Fibroblast of lung (primary cell): ENCODE results near the gene PLEKHA6. TPM values are rescaled to one million over a fixed set of nuclear protein-coding genes. Genes with fewer than 3 reads are reported as not detected.

Source experiments
- DNase-seq, 2 donors: peaks; one replicate each; pipeline versions ENCODE4 v3.0.0 to v3.0.0-alpha.2; 2010; ENCODE audit warnings: low read depth in 2 of 2
- H2AFZ ChIP-seq: 2 replicates; pipeline ENCODE4 v1.5.1; 2012; ENCODE audit warnings: low read length, control low read depth, inconsistent platforms
- H3K27ac ChIP-seq: 2 replicates; pipeline ENCODE4 v1.5.1; 2011; ENCODE audit warnings: low read length, control low read depth; ENCODE audit not compliant: insufficient read depth
- H3K27me3 ChIP-seq: 2 replicates; pipeline ENCODE4 v1.5.1; 2011; ENCODE audit warnings: mild to moderate bottlenecking, low read length; ENCODE audit not compliant: control insufficient read depth, insufficient read depth
- H3K36me3 ChIP-seq: 2 replicates; pipeline ENCODE4 v1.5.1; 2011; ENCODE audit warnings: low read length; ENCODE audit not compliant: control insufficient read depth, insufficient read depth
- H3K4me1 ChIP-seq: 2 replicates; pipeline ENCODE4 v1.5.1; 2011; ENCODE audit warnings: low read length; ENCODE audit not compliant: control insufficient read depth, insufficient read depth; ENCODE audit errors: extremely low read depth
- H3K4me2 ChIP-seq: 2 replicates; pipeline ENCODE4 v1.5.1; 2011; ENCODE audit warnings: low read length, control low read depth; ENCODE audit not compliant: insufficient read depth; ENCODE audit errors: extremely low read depth
- H3K4me3 ChIP-seq, 4 experiments: fragments of 200-600 bp in 1 of 4; sonication (generic) in 1 of 4; replicated peaks in 1 of 4; 2 replicates each; pipeline ENCODE4 v1.5.1; 2011 to 2016; ENCODE audit warnings: low read length in 4 of 4, low read depth in 3 of 4, mild to moderate bottlenecking in 3 of 4, control low read depth in 2 of 4, inconsistent platforms in 1 of 4, mixed read lengths in 1 of 4; ENCODE audit not compliant: insufficient read depth in 1 of 4; ENCODE audit errors: control extremely low read depth in 1 of 4
- H3K79me2 ChIP-seq: 2 replicates; pipeline ENCODE4 v1.5.1; 2012; ENCODE audit warnings: mild to moderate bottlenecking, low read length, inconsistent platforms; ENCODE audit not compliant: control insufficient read depth, insufficient read depth
- H3K9ac ChIP-seq: 2 replicates; pipeline ENCODE4 v1.5.1; 2011; ENCODE audit warnings: mild to moderate bottlenecking, low read length, control low read depth; ENCODE audit not compliant: insufficient read depth
- H3K9me3 ChIP-seq: 2 replicates; pipeline ENCODE4 v1.5.1; 2012; ENCODE audit warnings: low read depth, low read length; ENCODE audit not compliant: control insufficient read depth, insufficient read depth
- H4K20me1 ChIP-seq: 2 replicates; pipeline ENCODE4 v1.5.1; 2011; ENCODE audit warnings: low read length; ENCODE audit not compliant: control insufficient read depth, insufficient read depth; ENCODE audit errors: extremely low read depth
- EZH2 ChIP-seq: IDR thresholded peaks from 2 replicates; pipeline ENCODE4 v1.5.1; 2012; ENCODE audit warnings: low read length, control low read depth, mild to moderate bottlenecking; ENCODE audit errors: missing control alignments
- polyA plus RNA-seq, 2 donors: library from polyadenylated mRNA; depleted of rRNA in 1 of 2; stranded (reverse) in 1 of 2; unstranded in 1 of 2; fragments of >200 nt; gene quantifications; 2 replicates each; pipeline ENCODE4 v1.2.1, GENCODE V29; 2011 to 2012; ENCODE audit warnings: missing spikeins in 1 of 2
- total RNA-seq: library from RNA; depleted of rRNA; stranded (reverse); fragments of >200 nt; gene quantifications from 2 replicates; pipeline ENCODE4 v1.2.1, GENCODE V29; 2014
- TF ChIP-seq, protein P1 (sequence below), 2 donors: IDR thresholded peaks in 1 of 2; conservative IDR thresholded peaks in 1 of 2; 1 replicate in 1 of 2; 2 replicates in 1 of 2; pipeline ENCODE4 v1.5.1; 2011 to 2012; ENCODE audit warnings: low read length in 2 of 2, control low read depth in 1 of 2, inconsistent platforms in 1 of 2, low read depth in 1 of 2, mild to moderate bottlenecking in 1 of 2

PLEKHA6 gene
- total and polyA plus RNA-seq, 2 donors (not counting 1 experiment from before 2014, with no cell fraction given), result 3.8 to 4.3 TPM

GRCh38 chr1:204228896-204229295, 130.8 kb downstream of the PLEKHA6 start:
- no peaks in the 10 kb centered on the region for H3K36me3 ChIP-seq

DNA sequence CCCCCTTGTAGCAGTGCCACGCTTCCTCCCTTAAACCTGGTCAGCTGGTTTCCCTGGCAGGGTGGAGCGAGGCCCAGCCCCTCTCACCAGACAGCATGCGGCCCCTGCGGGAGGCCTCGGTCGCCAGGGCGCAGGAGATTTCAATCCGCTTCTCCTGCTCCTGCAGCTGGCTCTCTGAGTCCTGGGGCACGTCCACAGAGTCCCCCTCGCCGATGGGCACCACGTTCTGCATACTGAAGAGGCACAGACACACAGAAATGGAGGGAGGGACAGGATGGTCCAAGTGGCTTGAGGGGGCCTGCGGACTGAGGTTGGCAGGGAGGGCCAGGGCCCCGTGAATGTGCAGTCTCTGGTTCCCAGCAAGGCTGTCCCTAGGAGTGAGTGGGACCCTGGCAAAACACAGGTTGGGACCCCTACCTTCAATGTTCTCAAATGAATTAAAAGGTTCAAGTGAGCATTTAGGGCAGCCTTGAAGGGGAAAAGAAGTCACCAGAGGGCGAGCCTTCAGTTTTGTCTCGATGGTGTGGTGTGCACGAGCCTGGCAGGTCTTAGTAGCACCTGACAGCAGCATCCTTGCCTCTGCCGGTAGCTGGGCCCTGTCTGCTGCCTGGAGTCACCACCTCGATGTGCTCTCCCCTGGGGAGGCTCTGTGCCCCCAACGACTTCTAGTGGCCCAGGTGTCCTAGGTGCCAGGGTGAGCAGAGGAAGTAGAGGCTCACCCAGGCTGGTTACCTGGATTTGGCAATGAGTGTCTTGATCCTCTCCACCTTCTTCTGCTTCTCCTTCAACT, 131.5 kb downstream of the PLEKHA6 start:
- no peak for DNase-seq
- Histone ChIP-seq H3K4me3 (no peak overlapping the region), H3K4me1 (no peaks in the 10 kb centered on the region), H3K4me2 (no peak overlapping the region), H3K9me3 (no peaks in the 10 kb centered on the region), H3K9ac (no peak overlapping the region), H3K27me3 (no peaks in the 10 kb centered on the region), H2AFZ (no peak overlapping the region), H3K79me2 (no peaks in the 10 kb centered on the region), H4K20me1 (no peaks in the 10 kb centered on the region), H3K27ac (no peak overlapping the region), H3K36me3 (no peaks in the 10 kb centered on the region)
- TF ChIP-seq EZH2, result no peak
- TF ChIP-seq, protein P1, sequence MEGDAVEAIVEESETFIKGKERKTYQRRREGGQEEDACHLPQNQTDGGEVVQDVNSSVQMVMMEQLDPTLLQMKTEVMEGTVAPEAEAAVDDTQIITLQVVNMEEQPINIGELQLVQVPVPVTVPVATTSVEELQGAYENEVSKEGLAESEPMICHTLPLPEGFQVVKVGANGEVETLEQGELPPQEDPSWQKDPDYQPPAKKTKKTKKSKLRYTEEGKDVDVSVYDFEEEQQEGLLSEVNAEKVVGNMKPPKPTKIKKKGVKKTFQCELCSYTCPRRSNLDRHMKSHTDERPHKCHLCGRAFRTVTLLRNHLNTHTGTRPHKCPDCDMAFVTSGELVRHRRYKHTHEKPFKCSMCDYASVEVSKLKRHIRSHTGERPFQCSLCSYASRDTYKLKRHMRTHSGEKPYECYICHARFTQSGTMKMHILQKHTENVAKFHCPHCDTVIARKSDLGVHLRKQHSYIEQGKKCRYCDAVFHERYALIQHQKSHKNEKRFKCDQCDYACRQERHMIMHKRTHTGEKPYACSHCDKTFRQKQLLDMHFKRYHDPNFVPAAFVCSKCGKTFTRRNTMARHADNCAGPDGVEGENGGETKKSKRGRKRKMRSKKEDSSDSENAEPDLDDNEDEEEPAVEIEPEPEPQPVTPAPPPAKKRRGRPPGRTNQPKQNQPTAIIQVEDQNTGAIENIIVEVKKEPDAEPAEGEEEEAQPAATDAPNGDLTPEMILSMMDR (conservative IDR thresholded peaks at IDR 0.05 in 1 of 2, IDR thresholded peaks at IDR 0.05 in 1 of 2; ENCODE audit: low read depth in 1 of 2, low read length in 2 of 2), result no peak

More at GRCh38 chr1:204228896-204229295, 130.8 kb downstream of the PLEKHA6 start:
- no peaks in the 10 kb centered on the region for H3K27me3 ChIP-seq
- no peak overlapping the region for H3K27ac ChIP-seq
- no peaks in the 10 kb centered on the region for H3K9me3 ChIP-seq
- H3K4me1 ChIP-seq, result no peaks in the 10 kb centered on the region
- TF ChIP-seq, protein P1 (conservative IDR thresholded peaks at IDR 0.05 in 1 of 2, IDR thresholded peaks at IDR 0.05 in 1 of 2; ENCODE audit: low read depth in 1 of 2, low read length in 2 of 2), result no peak
- TF ChIP-seq EZH2, result no peak
- no peaks in the 10 kb centered on the region for H3K79me2 ChIP-seq
- no peak overlapping the region for H2AFZ ChIP-seq
- H3K4me2 ChIP-seq, result no peak overlapping the region
- DNase-seq, result no peak
- H3K9ac ChIP-seq, result no peak overlapping the region
- H3K4me3 ChIP-seq, result no peak overlapping the region
- no peaks in the 10 kb centered on the region for H4K20me1 ChIP-seq

DNA sequence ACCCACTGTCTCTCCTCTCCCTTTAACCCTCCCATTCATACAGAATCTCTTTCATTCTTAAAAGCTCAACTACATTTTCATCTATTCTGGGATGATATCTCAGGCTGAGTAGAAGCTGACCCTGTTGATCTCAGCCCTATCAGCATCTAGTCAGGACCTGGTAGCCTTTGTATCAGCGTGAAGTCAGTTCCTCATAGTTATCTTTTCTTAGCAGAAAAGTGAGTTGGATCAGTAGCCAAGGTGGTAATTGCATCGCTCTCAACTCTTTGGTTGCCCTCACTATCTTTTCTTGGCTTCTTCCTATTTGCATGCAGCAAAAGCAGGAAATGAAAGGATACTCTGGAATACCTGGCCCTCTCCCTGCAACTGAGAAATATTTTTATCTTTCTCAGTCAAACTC, 132.4 kb downstream of the PLEKHA6 start:
- no peaks in the 10 kb centered on the region for H3K9me3 ChIP-seq
- H3K36me3 ChIP-seq, result no peaks in the 10 kb centered on the region
- H4K20me1 ChIP-seq, result no peaks in the 10 kb centered on the region
- H3K4me1 ChIP-seq, result no peaks in the 10 kb centered on the region
- no peak overlapping the region for H3K9ac ChIP-seq
- H3K4me3 ChIP-seq, result no peak overlapping the region
- H2AFZ ChIP-seq, result no peak overlapping the region
- no peak overlapping the region for H3K4me2 ChIP-seq
- no peak for DNase-seq
- no peaks in the 10 kb centered on the region for H3K27me3 ChIP-seq
- no peaks in the 10 kb centered on the region for H3K79me2 ChIP-seq
- no peak for TF ChIP-seq EZH2
- TF ChIP-seq, protein P1 (conservative IDR thresholded peaks at IDR 0.05 in 1 of 2, IDR thresholded peaks at IDR 0.05 in 1 of 2; ENCODE audit: low read depth in 1 of 2, low read length in 2 of 2), result no peak
- H3K27ac ChIP-seq, result no peak overlapping the region
